Left ventricle myocardium superior (tissue), 1 donor: Measurements from ENCODE around the gene SHKBP1. TPM values are rescaled to one million over a fixed set of nuclear protein-coding genes. Genes with fewer than 3 reads are reported as not detected.
A peak's percentile ranks its signal among the peaks of the same experiment; 100 is the strongest.
"Not testable (repeated sequence)": the region's sequence is repeated elsewhere in the genome, so short reads cannot be mapped to it uniquely, and the experiment has no call there.

Experiments
- ATAC-seq: fragments of 200-7000 bp; cut with Tn5 transposase; one replicate; pipeline ENCODE4 v1.9.1; 2020; ENCODE audit warnings: mild to moderate bottlenecking, moderate library complexity
- DNase-seq: peaks from one replicate; pipeline ENCODE4 v3.0.0-alpha.2; 2020
- intact Hi-C: fragments of 100-400 bp; cut with micrococcal nuclease; formaldehyde crosslinking; loops from one replicate; pipeline ENCODE4 v1.11.0; 2022
- long read RNA-seq: library from polyadenylated mRNA; unstranded; transcript quantifications from one replicate; pipeline ENCODE4 v2.0.0, GENCODE V29; 2021
- total RNA-seq: library from RNA; stranded (reverse); fragmentation: NEBNext Ultra II Directional; extraction: Animal tissue kit (Norgen Biotek cat#: 25700); gene quantifications from one replicate; pipeline ENCODE4 v1.2.1, GENCODE V29; 2021
- donor health status: DM: no; HTN: yes; CAD: no; lungs with severe emphysema.

SHKBP1 gene
- total RNA-seq, result 16.4 TPM
- long read RNA-seq, transcript SHKBP1-201 (18 exons, 2,363 nt), result major isoform, 42 of 63 reads
- long read RNA-seq, partial matches to known transcripts, result 5 of 63 reads
- long read RNA-seq, other reads (novel, unspliced or antisense), result 15 of 63 reads

GRCh38 chr19:40576585-40577451 is at the start of gene SHKBP1:
SHKBP1 (plus strand) TSS chr19:40576873; CDS start chr19:40576900, 27 bp downstream.
- peak; percentile 96 for DNase-seq
- intact Hi-C loops, result no loop called here

DNA sequence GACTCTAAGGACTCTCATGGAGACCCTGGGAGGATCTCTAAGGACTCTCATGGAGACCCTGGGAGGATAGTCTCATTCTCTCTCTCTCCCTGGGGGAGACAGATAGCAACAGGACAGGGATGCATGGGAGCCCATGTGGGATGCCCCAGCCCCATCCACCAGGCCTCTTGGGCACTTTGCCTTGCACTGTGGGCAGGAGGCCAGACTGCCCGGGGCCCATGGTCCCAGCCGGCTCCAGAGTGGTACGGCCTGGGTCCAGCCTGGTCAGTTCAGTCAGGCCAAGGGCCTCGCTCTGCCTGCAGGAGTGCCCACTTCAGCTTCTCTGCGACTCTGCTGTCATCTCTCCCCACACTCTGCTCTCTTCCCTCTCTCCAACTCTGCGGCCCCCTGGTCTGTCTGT is 48.6 kb upstream of the SHKBP1 start:
- no peak for ATAC-seq
- intact Hi-C loops, result no loop called here
- no peak for DNase-seq

More at GRCh38 chr19:40576585-40577451, at the start of gene SHKBP1:
- peak; percentile 98 for ATAC-seq

- no peak for DNase-seq
- intact Hi-C loops, result no loop called here
- no peak for ATAC-seq
Measured at GRCh38 chr19:40528533-40529092, 48.1 kb upstream of the SHKBP1 start.

GRCh38 chr19:40529093-40529954 is 47.3 kb upstream of the SHKBP1 start:
- intact Hi-C loops, result no loop called here
- DNase-seq (peak; percentile 91), ATAC-seq (peak; percentile 94)

DNA sequence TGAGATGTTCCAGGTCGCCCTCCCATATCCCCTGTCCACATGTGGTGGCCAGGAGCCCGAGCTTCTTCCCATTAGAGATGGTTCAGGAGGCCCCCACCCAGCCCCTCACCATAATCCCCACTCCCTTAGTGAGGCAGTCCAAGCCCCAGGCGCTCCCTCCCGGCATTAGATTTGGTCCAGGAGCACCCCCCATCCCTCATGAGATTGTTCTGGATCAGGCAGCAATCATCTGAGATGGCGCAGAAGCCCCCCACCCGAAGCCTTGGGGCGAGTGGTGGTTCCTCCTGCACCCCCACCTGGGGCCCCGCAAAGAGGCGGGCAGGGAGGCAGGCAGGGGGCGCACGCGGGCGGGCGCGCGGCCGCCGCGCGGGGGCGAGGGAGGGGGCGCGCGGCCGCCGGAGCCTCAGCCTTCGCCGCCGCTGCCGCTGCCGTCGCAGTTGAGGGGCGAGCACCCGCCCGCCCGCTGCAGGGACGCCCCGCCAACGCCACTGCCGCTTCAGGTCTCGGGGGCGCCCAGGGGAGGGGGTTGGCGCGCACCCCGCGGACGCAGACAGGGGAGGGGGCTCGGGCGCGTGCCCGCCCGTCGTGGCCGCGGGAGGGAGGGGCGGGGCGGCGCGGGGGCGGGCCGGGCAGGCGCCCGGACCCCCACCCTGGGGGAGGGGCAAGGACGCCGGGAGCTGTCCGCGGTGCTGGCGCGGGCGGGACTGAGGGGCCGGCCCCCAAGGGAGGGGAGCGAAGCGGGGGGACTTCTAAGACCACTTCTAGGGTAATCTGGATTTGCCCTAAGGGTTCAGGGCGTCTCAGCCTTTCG is 46.4 kb upstream of the SHKBP1 start:
- peak; percentile 14 for ATAC-seq
- no peak for DNase-seq
- intact Hi-C loops, result no loop called here

DNA sequence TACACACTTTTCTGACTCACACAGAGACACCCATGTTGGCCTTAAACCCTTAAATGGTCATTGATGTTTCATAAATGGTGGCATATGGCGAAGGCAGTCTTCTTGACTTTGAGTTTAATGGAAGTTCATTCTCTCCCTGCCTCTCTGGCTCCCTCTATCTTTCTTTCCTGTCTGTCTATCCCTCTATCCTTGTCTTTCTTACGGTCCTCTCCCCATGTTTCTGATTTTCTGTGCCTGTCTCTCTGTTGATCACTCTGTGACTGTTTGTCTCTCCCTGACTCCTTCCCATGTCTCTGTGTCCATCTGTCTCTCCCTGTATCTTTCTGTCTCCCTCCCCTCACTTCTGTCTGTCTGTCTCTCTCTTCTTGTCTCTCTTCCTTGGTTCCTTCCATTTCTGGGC is 43.2 kb upstream of the SHKBP1 start:
- intact Hi-C loops, result no loop called here
- ATAC-seq (no peak), DNase-seq (no peak)

- DNase-seq (no peak), ATAC-seq (no peak)
- intact Hi-C loops, result no loop called here
Measured at GRCh38 chr19:40534148-40534547, 42.5 kb upstream of the SHKBP1 start.

GRCh38 chr19:40539070-40539469 is 37.6 kb upstream of the SHKBP1 start:
- intact Hi-C loops, result no loop called here
- ATAC-seq, result no peak
- no peak for DNase-seq

- peak; percentile 90 for DNase-seq
- intact Hi-C loops, result no loop called here
- ATAC-seq, result peak; percentile 93
Measured at GRCh38 chr19:40542202-40542859, 34.3 kb upstream of the SHKBP1 start.

DNA sequence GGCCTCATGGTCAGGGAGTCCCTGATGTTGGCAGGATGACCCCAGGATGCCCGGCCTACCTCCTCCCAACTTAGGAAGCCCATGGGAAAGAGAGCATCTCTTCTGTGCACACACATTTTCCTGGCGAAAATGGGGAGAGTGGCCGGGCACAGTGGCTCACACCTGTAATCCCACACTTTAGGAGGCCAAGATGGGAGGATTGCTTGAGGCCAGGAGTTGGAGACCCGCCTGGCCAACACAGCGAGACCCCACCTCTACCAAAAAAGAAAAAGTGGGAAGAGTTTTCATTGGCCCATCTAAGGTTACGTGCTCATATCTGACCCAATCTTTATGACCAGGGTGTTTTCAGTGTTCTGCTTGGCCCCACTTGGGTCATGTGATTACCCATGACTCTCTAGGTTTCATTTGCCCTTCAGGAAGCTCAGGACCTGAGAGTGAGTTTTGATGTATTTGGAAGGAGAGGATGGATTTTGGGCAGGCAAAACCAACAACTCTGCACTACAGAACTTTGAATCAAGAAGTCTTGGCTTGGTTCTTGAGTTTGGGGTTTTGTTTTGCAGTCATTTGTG is 33.6 kb upstream of the SHKBP1 start:
- DNase-seq, result no peak
- intact Hi-C loops, result no loop called here
- no peak for ATAC-seq

- intact Hi-C loops, DNase-seq, ATAC-seq: not testable (repeated sequence)
Measured at GRCh38 chr19:40546153-40546841, 30.4 kb upstream of the SHKBP1 start.

DNA sequence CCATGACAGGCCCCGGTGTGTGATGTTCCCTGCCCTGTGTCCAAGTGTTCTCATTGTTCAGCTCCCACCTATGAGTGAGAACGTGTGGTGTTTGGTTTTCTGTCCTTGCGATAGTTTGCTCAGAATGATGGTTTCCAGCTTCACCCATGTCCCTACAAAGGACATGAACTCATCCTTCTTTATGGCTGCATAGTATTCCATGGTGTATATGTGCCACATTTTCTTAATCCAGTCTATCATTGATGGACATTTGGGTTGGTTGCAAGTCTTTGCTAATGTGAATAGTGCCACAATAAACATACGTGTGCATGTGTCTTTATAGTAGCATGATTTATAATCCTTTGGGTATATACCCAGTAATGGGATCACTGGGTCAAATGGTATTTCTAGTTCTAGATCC is 29.5 kb upstream of the SHKBP1 start:
- intact Hi-C loops, ATAC-seq, DNase-seq: not testable (repeated sequence)

DNA sequence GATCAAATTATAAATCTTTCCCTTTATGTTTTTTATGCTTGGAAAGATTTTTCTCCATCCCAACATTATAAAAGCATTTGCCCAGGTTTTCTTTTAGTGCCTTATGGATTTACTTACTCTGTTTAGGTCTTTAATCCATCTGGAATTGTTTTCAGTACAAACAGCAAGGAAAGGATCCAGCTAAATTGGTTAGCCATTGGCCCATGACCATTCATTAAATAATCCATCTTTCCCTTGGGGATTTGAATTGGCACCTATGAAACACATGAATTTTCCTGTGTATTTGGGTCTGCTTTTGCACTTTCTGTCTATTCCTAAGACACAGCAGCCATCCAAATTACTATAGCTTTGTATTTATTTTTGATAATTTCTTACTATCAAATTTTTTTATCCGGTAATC is 28.8 kb upstream of the SHKBP1 start:
- no peak for ATAC-seq
- intact Hi-C loops, result no loop called here
- no peak for DNase-seq

DNA sequence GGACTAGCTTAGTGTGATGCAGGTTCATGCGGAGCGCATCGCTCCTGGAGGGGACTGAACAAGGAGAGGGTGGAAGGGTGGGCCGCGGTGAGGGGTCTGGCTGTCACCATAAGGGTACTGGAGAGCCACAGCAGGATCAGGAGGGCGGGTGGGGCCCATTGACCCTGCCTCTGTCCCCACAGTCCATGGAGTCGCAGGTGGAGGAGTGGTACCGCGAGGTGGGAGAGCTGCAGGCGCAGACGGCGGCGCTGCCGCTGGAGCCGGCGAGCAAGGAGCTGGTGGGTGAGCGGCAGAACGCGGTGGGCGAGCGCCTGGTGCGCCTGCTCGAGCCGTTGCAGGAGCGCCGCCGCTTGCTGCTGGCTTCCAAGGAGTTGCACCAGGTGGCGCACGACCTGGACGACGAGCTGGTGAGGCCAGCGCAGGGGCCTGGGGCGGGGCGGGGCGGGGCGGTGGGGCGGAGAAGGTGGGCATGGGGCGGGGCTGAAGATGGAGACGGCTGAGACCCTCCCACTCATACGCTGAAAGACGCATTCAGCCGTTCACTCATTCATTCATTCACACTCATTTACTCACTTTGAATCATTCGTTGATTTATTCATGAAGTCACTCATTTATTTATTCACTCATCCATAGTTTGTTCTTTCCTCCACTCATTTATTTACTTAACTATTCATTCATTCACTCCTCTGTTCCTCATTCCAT is 27.5 kb upstream of the SHKBP1 start:
- DNase-seq (peak; percentile 79), ATAC-seq (peak; percentile 83)
- intact Hi-C loops, result no loop called here

DNA sequence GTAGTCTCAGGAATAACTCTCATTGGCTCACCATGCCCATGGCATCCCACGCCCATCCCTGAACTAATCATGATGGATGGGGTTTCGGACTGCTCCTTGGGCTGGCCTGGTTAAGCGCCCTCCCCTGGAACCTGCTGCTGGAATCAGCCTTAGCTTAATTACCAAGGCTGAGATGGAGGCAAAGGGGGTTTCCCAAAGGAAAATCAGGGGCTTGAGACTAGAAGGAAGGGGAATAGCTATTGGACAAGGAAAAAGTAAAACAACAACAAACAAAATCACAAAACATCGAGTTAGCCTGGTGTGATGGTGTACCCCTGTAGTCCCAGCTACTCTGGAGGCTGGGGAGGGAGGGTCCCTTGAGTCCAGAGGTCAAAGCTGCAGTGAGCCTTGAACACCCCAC is 25.7 kb upstream of the SHKBP1 start:
- DNase-seq (no peak), ATAC-seq (no peak)
- intact Hi-C loops, result no loop called here

DNA sequence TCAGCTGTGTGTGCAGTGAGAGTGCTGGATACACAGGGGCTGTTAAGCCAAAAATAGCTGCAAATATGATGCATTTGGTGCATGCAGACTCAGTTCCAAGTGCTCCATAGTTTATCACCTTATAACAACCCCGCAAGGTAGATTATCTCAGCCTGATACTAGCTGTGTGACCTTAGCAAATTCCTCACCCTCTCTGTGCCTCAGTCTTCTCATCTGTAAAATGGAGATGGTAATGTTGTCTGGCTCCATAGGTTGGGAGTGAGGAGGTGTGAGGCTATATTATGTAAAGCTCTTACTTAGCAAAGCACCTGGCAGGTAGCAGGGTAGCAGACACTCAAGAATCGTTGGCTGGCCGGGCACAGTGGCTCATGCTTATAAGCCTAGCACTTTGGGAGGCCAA is 23.8 kb upstream of the SHKBP1 start:
- intact Hi-C loops, result no loop called here
- DNase-seq, result no peak
- ATAC-seq, result no peak
